Activated B cell treated with CpG ODN at 0.5 μM for 24 hours (primary cell): ENCODE results near the gene COMTD1. TPM values are rescaled to one million over a fixed set of nuclear protein-coding genes. Genes with fewer than 3 reads are reported as not detected.

Source experiments
- ATAC-seq: fragments of 200-7000 bp; cut with Tn5 transposase; one replicate; pipeline ENCODE4 v1.10.0; 2021; ENCODE audit warnings: low read depth, mild to moderate bottlenecking, moderate library complexity
- CTCF ChIA-PET: fragments of 350-600 bp; sonication (Branson Sonifier 250); formaldehyde crosslinking; loops from one replicate; lab custom pipeline; 2021; ENCODE audit warnings: antibody characterized with exemption; lab: Charles Lee
- POLR2A ChIA-PET: fragments of 350-600 bp; sonication (Branson Sonifier 250); formaldehyde crosslinking; loops from one replicate; lab custom pipeline; 2021; ENCODE audit warnings: antibody characterized with exemption; lab: Charles Lee
- DNase-seq: peaks from one replicate; pipeline ENCODE4 v3.0.0; 2022
- H3K27ac Mint-ChIP-seq: one replicate; pipeline ENCODE4 v1.8.0; 2020; ENCODE audit warnings: mixed read lengths
- H3K27me3 Mint-ChIP-seq: one replicate; pipeline ENCODE4 v1.8.0; 2021; ENCODE audit warnings: mixed read lengths
- H3K36me3 Mint-ChIP-seq: one replicate; pipeline ENCODE4 v1.8.0; 2021; ENCODE audit warnings: low read depth, mixed read lengths
- H3K4me1 Mint-ChIP-seq: one replicate; pipeline ENCODE4 v1.8.0; 2021; ENCODE audit warnings: mixed read lengths
- H3K4me3 Mint-ChIP-seq: one replicate; pipeline ENCODE4 v1.8.0; 2020; ENCODE audit warnings: mild to moderate bottlenecking, mixed read lengths
- H3K9me3 Mint-ChIP-seq: one replicate; pipeline ENCODE4 v1.8.0; 2020; ENCODE audit warnings: mixed read lengths
- CTCF ChIP-seq: fragments of 200-600 bp; IDR thresholded peaks from one replicate; pipeline ENCODE4 v1.8.0; 2022; ENCODE audit warnings: antibody characterized with exemption, mild to moderate bottlenecking
- intact Hi-C: fragments of 100-400 bp; cut with micrococcal nuclease; formaldehyde crosslinking; loops from one replicate; pipeline ENCODE4 v1.15.1; 2024
- total RNA-seq: library from RNA; stranded (reverse); gene quantifications from 2 replicates; pipeline ENCODE4 v1.2.3, GENCODE V29; 2022

The COMTD1 gene
- total RNA-seq, 1 donor from 2014 or later: 15.4 TPM

GRCh38 chr10:75254739-75255138 is 19.0 kb upstream of the COMTD1 start:
- CTCF ChIA-PET: no interaction called here
- peaks cover 5% of the 10 kb centered on the region for H3K36me3 Mint-ChIP-seq
- TF ChIP-seq CTCF: no peak
- peaks cover 17% of the 10 kb centered on the region for H3K9me3 Mint-ChIP-seq
- POLR2A ChIA-PET: no interaction called here
- intact Hi-C loops: no loop called here
- H3K27ac Mint-ChIP-seq: no peak overlapping the region
- H3K4me1 Mint-ChIP-seq: no peaks in the 10 kb centered on the region
- peaks cover 3% of the 10 kb centered on the region for H3K27me3 Mint-ChIP-seq
- no peak overlapping the region for H3K4me3 Mint-ChIP-seq
- no peak for DNase-seq
- no peak for ATAC-seq

- DNase-seq (no peak), ATAC-seq (no peak)
- CTCF ChIA-PET: no interaction called here
- no peaks in the 10 kb centered on the region for H3K4me1 Mint-ChIP-seq
- POLR2A ChIA-PET: no interaction called here
- H3K4me3 Mint-ChIP-seq: no peak overlapping the region
- intact Hi-C loops: no loop called here
- H3K9me3 Mint-ChIP-seq: peaks cover 17% of the 10 kb centered on the region
- no peak for TF ChIP-seq CTCF
- H3K36me3 Mint-ChIP-seq: peaks cover 5% of the 10 kb centered on the region
- H3K27me3 Mint-ChIP-seq: peaks cover 3% of the 10 kb centered on the region
- H3K27ac Mint-ChIP-seq: no peak overlapping the region
Observed at GRCh38 chr10:75253281-75254220, 17.8 kb upstream of the COMTD1 start.

GRCh38 chr10:75250934-75251333 is 15.2 kb upstream of the COMTD1 start:
- Mint-ChIP-seq H3K4me1 (no peaks in the 10 kb centered on the region), H3K27me3 (no peaks in the 10 kb centered on the region), H3K4me3 (no peak overlapping the region), H3K27ac (no peak overlapping the region), H3K9me3 (peaks cover 17% of the 10 kb centered on the region), H3K36me3 (peaks cover 5% of the 10 kb centered on the region)
- intact Hi-C loops: no loop called here
- ATAC-seq: no peak
- no peak for TF ChIP-seq CTCF
- ChIA-PET CTCF (no interaction called here), POLR2A (no interaction called here)
- no peak for DNase-seq

GRCh38 chr10:75247797-75248196 is 12.0 kb upstream of the COMTD1 start:
- Mint-ChIP-seq H3K4me1 (no peaks in the 10 kb centered on the region), H3K27me3 (no peaks in the 10 kb centered on the region), H3K36me3 (no peaks in the 10 kb centered on the region), H3K9me3 (peaks cover 6% of the 10 kb centered on the region), H3K4me3 (no peak overlapping the region), H3K27ac (no peak overlapping the region)
- ChIA-PET POLR2A (no interaction called here), CTCF (interaction anchor here (1.5 kb wide), 1 partner anchor 11 kb away, joined by 4 read pairs; no protein-coding TSS in a partner anchor)
- no peak for TF ChIP-seq CTCF
- intact Hi-C loops: no loop called here
- DNase-seq (no peak), ATAC-seq (no peak)

- ATAC-seq (no peak), DNase-seq (no peak)
- Mint-ChIP-seq H3K36me3 (no peaks in the 10 kb centered on the region), H3K4me1 (no peaks in the 10 kb centered on the region), H3K9me3 (peaks cover 2% of the 10 kb centered on the region), H3K27ac (no peak overlapping the region), H3K4me3 (no peak overlapping the region), H3K27me3 (no peaks in the 10 kb centered on the region)
- TF ChIP-seq CTCF: no peak
- intact Hi-C loops: no loop called here
- ChIA-PET CTCF (interaction anchor here (1.5 kb wide), 1 partner anchor 9 kb away, joined by 4 read pairs; no protein-coding TSS in a partner anchor), POLR2A (no interaction called here)
Observed at GRCh38 chr10:75246506-75246905, 10.7 kb upstream of the COMTD1 start.
